HTR-8/SVneo (cell line): ENCODE results near the gene ITGAX.

ENCODE experiments used
- DNase-seq: peaks from one replicate; pipeline ENCODE4 v3.0.0; 2011; ENCODE audit warnings: low spot score, mixed read lengths; ENCODE audit not compliant: insufficient read length
- FAIRE-seq: peaks from 2 replicates; lab custom pipeline; 2011; peaks lifted over from hg19 to GRCh38; lab: Jason Lieb, UNC

ITGAX gene

DNA sequence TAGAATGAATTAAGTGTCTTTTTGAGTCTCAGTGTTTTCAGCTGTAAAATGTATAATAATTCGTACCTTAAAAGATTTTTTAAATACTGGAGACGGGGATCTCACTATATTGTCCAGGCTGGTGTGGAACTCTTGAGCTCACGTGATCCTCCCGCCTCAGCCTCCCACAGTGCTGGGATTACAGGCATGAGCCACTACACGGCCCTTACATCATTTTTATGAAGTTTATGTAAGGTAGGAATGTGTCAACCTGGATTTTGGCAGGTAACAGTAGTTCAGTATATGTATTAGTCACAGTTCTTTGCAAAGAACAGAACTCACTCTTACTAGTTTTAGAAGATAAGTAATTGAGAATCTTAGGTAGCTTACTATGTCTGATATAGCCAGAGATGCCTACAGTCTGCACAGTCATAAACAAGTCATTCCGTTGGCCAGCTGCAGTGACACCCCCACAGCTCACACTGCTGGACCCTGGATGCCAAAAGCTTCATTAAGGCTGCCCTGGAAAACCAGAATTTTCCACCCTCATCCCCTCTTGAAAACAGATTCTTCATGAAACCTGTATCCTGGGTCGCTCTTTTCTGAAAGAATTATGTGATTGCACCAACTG, 73.8 kb downstream of the ITGAX start:
- no peak for FAIRE-seq
- no peak for DNase-seq

DNA sequence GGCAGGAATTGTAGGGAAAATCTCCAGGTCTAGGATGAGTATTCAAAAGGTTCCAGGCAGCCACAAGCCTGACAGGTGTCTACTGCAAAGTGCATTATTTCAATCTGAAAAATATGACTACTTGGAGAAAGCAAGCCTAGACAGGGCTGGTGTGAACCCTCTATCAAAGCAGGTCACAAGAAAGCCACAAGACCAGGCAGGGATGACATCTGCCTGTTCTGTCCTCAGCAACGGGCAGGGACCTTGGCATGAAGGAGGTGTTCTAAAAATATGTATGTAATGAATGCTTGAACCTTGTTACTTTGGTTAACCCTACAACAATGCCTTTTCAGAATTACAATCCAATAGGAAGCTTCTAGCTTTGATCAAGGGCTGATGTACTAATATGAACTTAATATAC, 74.3 kb downstream of the ITGAX start:
- DNase-seq, result no peak

DNA sequence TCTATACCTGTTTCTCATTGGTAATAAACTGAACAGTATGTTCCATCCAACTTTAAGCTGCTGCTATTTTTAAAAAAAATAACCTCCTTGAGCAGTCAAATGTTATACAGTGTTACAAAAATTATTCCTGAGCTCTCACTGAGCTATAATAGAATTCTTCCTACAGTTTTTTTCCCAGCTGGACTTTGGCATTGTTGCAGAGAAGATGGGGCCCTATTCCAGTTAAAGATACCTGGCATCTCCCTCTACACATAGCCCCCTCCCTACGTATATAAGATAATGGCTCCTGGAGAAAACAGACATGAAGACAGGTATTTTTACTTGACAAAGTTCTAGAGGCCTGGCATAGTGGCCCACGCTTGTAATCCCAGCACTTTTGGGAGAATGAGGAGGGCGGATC, 74.8 kb downstream of the ITGAX start:
- DNase-seq, result no peak
- no peak for FAIRE-seq

More for the DNA sequence above, 74.3 kb downstream of the ITGAX start:
- FAIRE-seq, result no peak

DNA sequence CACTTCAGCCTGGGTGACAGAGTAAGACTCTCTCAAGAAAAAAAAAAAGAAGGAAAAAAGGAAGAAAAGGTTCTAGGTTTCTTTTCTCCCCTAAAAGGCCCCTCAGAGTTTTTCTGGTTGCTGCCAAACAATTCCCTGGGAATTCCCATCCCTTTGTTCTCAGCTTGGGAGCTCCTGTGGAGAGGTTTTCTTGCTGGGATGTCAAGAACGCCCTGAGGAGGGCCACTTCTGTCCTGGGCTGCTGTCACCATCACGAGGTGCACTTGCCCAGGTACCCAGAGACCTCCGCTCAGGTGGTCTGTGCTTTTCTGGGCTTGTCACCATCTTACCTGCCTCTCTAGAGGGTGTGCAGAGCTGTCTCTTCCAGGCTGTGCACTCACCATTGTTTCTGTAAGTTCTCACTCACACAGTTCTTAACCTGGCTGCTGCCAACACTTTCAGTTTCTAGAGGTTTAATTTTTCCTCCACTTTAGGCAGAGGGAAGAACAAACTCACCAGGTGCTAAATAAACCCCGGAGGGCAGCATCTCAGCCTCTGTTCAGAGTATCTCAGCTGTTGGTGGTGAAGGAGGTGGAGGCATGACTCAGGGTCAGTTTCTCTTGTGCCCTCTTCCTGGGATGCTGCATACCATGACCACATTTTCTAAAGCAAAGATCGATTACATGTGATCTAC, 75.5 kb downstream of the ITGAX start:
- FAIRE-seq (no peak), DNase-seq (no peak)
